ENCODE results near the gene KCNQ1OT1.

DNA sequence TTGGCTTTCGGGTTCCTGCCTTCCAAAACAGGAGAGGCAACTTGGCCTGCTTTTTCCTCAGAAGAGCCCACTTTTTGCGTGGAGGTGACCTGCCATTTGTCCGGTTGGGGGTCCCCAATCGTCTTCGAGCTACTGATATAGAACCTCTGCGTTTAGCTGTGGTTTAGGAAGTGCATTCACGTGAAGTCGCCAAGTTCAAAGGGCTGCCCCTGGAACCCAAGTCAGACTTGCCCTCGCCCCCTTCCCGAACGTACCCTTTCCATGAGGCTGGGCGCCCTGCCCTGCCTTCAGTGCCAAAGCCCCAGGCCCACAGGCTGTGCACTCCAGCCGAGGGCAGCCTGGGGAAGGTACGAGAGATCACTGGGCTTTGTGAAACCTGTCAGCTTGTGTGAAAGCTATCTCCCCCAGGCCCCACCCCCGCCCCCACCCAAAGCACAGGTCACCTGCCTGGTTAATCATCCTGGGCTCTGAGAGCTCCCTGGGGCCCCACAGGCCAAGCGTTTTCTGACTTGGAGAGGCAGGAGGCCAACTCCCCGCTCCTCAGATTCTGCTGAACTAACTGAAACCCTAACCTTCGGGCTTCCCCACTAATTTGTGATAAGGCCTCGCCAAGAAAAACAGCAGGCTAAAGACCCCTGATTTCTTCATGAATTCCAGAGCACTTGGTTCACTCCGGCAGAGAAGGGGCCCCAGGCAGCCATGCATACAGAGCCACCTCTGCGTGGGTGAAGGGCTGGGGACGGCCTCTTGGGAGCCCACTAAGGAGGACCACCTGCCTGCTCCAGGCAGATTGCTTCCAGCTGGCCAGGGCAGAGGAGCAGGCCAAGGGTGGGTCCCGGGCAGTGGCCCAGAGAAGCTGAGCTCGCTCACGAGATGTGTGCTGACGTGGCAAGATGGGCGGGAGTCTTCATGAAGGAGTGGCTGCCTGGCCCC is 25.8 kb upstream of the KCNQ1OT1 start:
- TF ChIP-seq GLIS3 (CRISPR knock-in tag; IDR thresholded peaks at IDR 0.05): no peak
- TF ChIP-seq ISL1 (CRISPR knock-in tag; IDR thresholded peaks at IDR 0.05): no peak
- TF ChIP-seq, protein P1, sequence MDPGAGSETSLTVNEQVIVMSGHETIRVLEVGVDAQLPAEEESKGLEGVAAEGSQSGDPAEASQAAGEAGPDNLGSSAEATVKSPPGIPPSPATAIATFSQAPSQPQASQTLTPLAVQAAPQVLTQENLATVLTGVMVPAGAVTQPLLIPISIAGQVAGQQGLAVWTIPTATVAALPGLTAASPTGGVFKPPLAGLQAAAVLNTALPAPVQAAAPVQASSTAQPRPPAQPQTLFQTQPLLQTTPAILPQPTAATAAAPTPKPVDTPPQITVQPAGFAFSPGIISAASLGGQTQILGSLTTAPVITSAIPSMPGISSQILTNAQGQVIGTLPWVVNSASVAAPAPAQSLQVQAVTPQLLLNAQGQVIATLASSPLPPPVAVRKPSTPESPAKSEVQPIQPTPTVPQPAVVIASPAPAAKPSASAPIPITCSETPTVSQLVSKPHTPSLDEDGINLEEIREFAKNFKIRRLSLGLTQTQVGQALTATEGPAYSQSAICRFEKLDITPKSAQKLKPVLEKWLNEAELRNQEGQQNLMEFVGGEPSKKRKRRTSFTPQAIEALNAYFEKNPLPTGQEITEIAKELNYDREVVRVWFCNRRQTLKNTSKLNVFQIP (CRISPR knock-in tag; IDR thresholded peaks at IDR 0.05; ENCODE audit: borderline replicate concordance, low read depth): no peak
- TF ChIP-seq ZFP30 (CRISPR knock-in tag; IDR thresholded peaks at IDR 0.05): no peak
- TF ChIP-seq ZFP3 (CRISPR knock-in tag; IDR thresholded peaks at IDR 0.05): no peak
- TF ChIP-seq ZNF70 (CRISPR knock-in tag; IDR thresholded peaks at IDR 0.05): no peak
- TF ChIP-seq PATZ1 (CRISPR knock-in tag; IDR thresholded peaks at IDR 0.05; ENCODE audit: borderline replicate concordance): no peak
- TF ChIP-seq RARB (CRISPR knock-in tag; IDR thresholded peaks at IDR 0.05): no peak
- no peak for TF ChIP-seq CSDC2 (CRISPR knock-in tag; IDR thresholded peaks at IDR 0.05)
- TF ChIP-seq ZNF8 (CRISPR knock-in tag; IDR thresholded peaks at IDR 0.05): no peak
- TF ChIP-seq TOX (CRISPR knock-in tag; IDR thresholded peaks at IDR 0.05; ENCODE audit: borderline replicate concordance): no peak
- TF ChIP-seq BACH2 (CRISPR knock-in tag; IDR thresholded peaks at IDR 0.05; ENCODE audit: borderline replicate concordance): no peak
- no peak for TF ChIP-seq CREB5 (CRISPR knock-in tag; IDR thresholded peaks at IDR 0.05; ENCODE audit: low read depth)
